ENCODE measurements around the gene RPS6KA2. TPM values are rescaled to one million over a fixed set of nuclear protein-coding genes. Genes with fewer than 3 reads are reported as not detected.

The RPS6KA2 gene
- total RNA-seq, 2 donors from 2014 or later: 2.9 to 4.0 TPM

GRCh38 chr6:166505133-166505905, 121.7 kb downstream of the RPS6KA2 start:
- H3K9me3 Mint-ChIP-seq: no peaks in the 10 kb centered on the region
- ATAC-seq (no peak), DNase-seq (ENCODE audit: low spot score in 2 of 2) (no peak)
- H3K27ac Mint-ChIP-seq: no peak overlapping the region
- H3K36me3 Mint-ChIP-seq: no peaks in the 10 kb centered on the region

GRCh38 chr6:166504100-166504499, 123.0 kb downstream of the RPS6KA2 start:
- DNase-seq (ENCODE audit: low spot score in 2 of 2): no peak
- no peak overlapping the region for H3K27ac Mint-ChIP-seq

GRCh38 chr6:166503167-166503744, 123.8 kb downstream of the RPS6KA2 start:
- no peak for DNase-seq (ENCODE audit: low spot score in 2 of 2)
- H3K27ac Mint-ChIP-seq: no peak overlapping the region
- no peaks in the 10 kb centered on the region for H3K9me3 Mint-ChIP-seq
- H3K36me3 Mint-ChIP-seq: peaks cover 0 to 4% of the 10 kb centered on the region in 2 donors
- no peak for ATAC-seq

More at GRCh38 chr6:166504100-166504499, 123.0 kb downstream of the RPS6KA2 start:
- no peak for ATAC-seq
- no peaks in the 10 kb centered on the region for H3K36me3 Mint-ChIP-seq
- H3K9me3 Mint-ChIP-seq: no peaks in the 10 kb centered on the region

- ATAC-seq (no peak), DNase-seq (ENCODE audit: low spot score in 2 of 2) (no peak)
- Mint-ChIP-seq H3K27ac (peak overlapping the region in 1 of 2 donors; percentile 19), H3K36me3 (peaks cover 0 to 4% of the 10 kb centered on the region in 2 donors), H3K9me3 (no peaks in the 10 kb centered on the region)
These were observed 124.6 kb downstream of the RPS6KA2 start for GRCh38 chr6:166502453-166502852.

- no peak overlapping the region for H3K27ac Mint-ChIP-seq
- no peak for DNase-seq (ENCODE audit: low spot score in 2 of 2)
- no peaks in the 10 kb centered on the region for H3K9me3 Mint-ChIP-seq
- ATAC-seq: no peak
- peaks cover 0 to 4% of the 10 kb centered on the region in 2 donors for H3K36me3 Mint-ChIP-seq
These were observed 125.8 kb downstream of the RPS6KA2 start for GRCh38 chr6:166501246-166501645.

GRCh38 chr6:166500246-166500645, 126.8 kb downstream of the RPS6KA2 start:
- no peak for DNase-seq (ENCODE audit: low spot score in 2 of 2)
- no peak for ATAC-seq
- Mint-ChIP-seq H3K27ac (peak overlapping the region in 1 of 2 donors; percentile 47), H3K36me3 (peaks cover 0 to 4% of the 10 kb centered on the region in 2 donors), H3K9me3 (no peaks in the 10 kb centered on the region)

- Mint-ChIP-seq H3K27ac (peak overlapping the region; percentile 9 to 33), H3K9me3 (no peaks in the 10 kb centered on the region), H3K36me3 (peaks cover 0 to 4% of the 10 kb centered on the region in 2 donors)
- peak in 1 of 2 donors; percentile 22 for DNase-seq (ENCODE audit: low spot score in 2 of 2)
- ATAC-seq: peak; percentile 71 to 86
These were observed 127.5 kb downstream of the RPS6KA2 start for GRCh38 chr6:166499350-166500163.

GRCh38 chr6:166498661-166499349, 128.2 kb downstream of the RPS6KA2 start:
- Mint-ChIP-seq H3K27ac (peak overlapping the region in 1 of 2 donors; percentile 33), H3K9me3 (no peaks in the 10 kb centered on the region)

GRCh38 chr6:166498228-166498627, 128.8 kb downstream of the RPS6KA2 start:
- H3K36me3 Mint-ChIP-seq: peaks cover 0 to 4% of the 10 kb centered on the region in 2 donors
- ATAC-seq: no peak
- no peaks in the 10 kb centered on the region for H3K9me3 Mint-ChIP-seq
- no peak overlapping the region for H3K27ac Mint-ChIP-seq
- no peak for DNase-seq (ENCODE audit: low spot score in 2 of 2)

More at GRCh38 chr6:166498661-166499349, 128.2 kb downstream of the RPS6KA2 start:
- peaks cover 0 to 4% of the 10 kb centered on the region in 2 donors for H3K36me3 Mint-ChIP-seq
- no peak for ATAC-seq
- DNase-seq (ENCODE audit: low spot score in 2 of 2): no peak

GRCh38 chr6:166497087-166497899, 129.8 kb downstream of the RPS6KA2 start:
- H3K9me3 Mint-ChIP-seq: no peaks in the 10 kb centered on the region
- no peak overlapping the region for H3K27ac Mint-ChIP-seq
- ATAC-seq (no peak), DNase-seq (ENCODE audit: low spot score in 2 of 2) (no peak)
- H3K36me3 Mint-ChIP-seq: peaks cover 0 to 4% of the 10 kb centered on the region in 2 donors

- ATAC-seq: no peak
- DNase-seq (ENCODE audit: low spot score in 2 of 2): no peak
- H3K27ac Mint-ChIP-seq: no peak overlapping the region
- H3K36me3 Mint-ChIP-seq: peaks cover 0 to 4% of the 10 kb centered on the region in 2 donors
- no peaks in the 10 kb centered on the region for H3K9me3 Mint-ChIP-seq
These were observed 130.6 kb downstream of the RPS6KA2 start for GRCh38 chr6:166496460-166496859.

- H3K36me3 Mint-ChIP-seq: peaks cover 0 to 4% of the 10 kb centered on the region in 2 donors
- ATAC-seq (no peak), DNase-seq (ENCODE audit: low spot score in 2 of 2) (no peak)
- peak overlapping the region in 1 of 2 donors; percentile 62 for H3K27ac Mint-ChIP-seq
- H3K9me3 Mint-ChIP-seq: no peaks in the 10 kb centered on the region
These were observed 131.3 kb downstream of the RPS6KA2 start for GRCh38 chr6:166495487-166496314.

GRCh38 chr6:166494757-166495486, 132.1 kb downstream of the RPS6KA2 start:
- DNase-seq (ENCODE audit: low spot score in 2 of 2): peak in 1 of 2 donors; percentile 38
- peak overlapping the region in 1 of 2 donors; percentile 36 for H3K27ac Mint-ChIP-seq
- ATAC-seq: peak in 1 of 2 donors; percentile 26
- no peaks in the 10 kb centered on the region for H3K9me3 Mint-ChIP-seq
- H3K36me3 Mint-ChIP-seq: peaks cover under 1 to 4% of the 10 kb centered on the region in 2 donors

- Mint-ChIP-seq H3K9me3 (no peaks in the 10 kb centered on the region), H3K36me3 (peaks cover 4 to 9% of the 10 kb centered on the region in 2 donors), H3K27ac (no peak overlapping the region)
- ATAC-seq (no peak), DNase-seq (ENCODE audit: low spot score in 2 of 2) (no peak)
These were observed 133.0 kb downstream of the RPS6KA2 start for GRCh38 chr6:166494101-166494441.
